Astrocyte (in vitro differentiated cells and primary cell): ENCODE measurements around the gene NAIF1.

Source experiments
- EZH2 ChIP-seq: IDR thresholded peaks from 2 replicates; pipeline ENCODE4 v1.6.1; 2012; ENCODE audit warnings: mild to moderate bottlenecking, low read length, inconsistent platforms; ENCODE audit not compliant: insufficient read depth
- TF ChIP-seq, protein P1 (sequence below): IDR thresholded peaks from 2 replicates; pipeline ENCODE4 v1.5.1; 2011; ENCODE audit warnings: low read depth, mild to moderate bottlenecking, inconsistent platforms, low read length, moderate library complexity; ENCODE audit not compliant: insufficient read depth

DNA sequence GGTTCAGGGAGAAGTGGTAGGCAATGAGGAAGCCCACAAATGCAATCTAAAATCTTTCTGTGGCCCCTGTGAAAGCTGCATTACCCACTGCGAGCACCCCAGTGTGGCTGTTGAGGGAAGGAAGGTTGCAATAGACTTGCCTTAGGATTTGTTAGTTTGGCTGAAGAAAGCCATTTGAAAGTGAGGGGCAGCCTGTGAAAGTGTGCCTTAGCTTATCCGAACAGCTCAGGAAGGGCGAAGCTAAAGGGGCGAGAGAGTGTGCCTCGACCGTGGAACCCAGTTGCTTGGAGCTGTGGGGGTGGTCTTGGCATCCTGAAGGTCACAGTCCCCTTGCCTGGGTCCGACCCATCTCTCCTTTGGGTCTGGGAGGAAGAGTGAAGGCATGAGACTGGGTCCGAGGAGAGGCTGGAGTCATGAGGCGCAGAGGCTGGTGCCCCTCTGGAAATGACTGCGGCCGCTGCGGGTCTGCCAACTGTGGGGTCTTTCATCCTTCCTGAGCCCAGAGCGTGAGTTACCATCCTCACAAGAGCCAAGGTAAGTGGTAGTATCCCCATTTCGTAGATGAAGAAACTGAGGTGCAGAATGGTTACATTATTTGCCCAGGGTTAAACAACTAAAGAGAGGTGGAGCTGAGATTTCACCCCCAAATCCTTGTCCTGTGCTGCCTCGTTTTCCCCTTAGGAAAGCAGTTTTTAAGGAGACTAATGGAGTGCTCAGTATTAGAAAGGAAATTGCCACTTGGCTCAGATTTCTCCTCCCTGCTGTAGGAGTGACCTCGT lies 25.3 kb upstream of the NAIF1 start:
- TF ChIP-seq, protein P1, sequence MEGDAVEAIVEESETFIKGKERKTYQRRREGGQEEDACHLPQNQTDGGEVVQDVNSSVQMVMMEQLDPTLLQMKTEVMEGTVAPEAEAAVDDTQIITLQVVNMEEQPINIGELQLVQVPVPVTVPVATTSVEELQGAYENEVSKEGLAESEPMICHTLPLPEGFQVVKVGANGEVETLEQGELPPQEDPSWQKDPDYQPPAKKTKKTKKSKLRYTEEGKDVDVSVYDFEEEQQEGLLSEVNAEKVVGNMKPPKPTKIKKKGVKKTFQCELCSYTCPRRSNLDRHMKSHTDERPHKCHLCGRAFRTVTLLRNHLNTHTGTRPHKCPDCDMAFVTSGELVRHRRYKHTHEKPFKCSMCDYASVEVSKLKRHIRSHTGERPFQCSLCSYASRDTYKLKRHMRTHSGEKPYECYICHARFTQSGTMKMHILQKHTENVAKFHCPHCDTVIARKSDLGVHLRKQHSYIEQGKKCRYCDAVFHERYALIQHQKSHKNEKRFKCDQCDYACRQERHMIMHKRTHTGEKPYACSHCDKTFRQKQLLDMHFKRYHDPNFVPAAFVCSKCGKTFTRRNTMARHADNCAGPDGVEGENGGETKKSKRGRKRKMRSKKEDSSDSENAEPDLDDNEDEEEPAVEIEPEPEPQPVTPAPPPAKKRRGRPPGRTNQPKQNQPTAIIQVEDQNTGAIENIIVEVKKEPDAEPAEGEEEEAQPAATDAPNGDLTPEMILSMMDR, result no peak
- no peak for TF ChIP-seq EZH2
